RWPE1 (cell line): ENCODE results near the gene SV2C.

Experiments
- CTCF ChIA-PET: fragments of 350-600 bp; sonication (Branson Sonifier 250); formaldehyde crosslinking; extraction: SDS; loops from one replicate; lab custom pipeline; 2021; lab: Yijun Ruan, JAX
- POLR2A ChIA-PET: fragments of 400-600 bp; formaldehyde crosslinking; extraction: SDS; loops from one replicate; lab custom pipeline; 2020; ENCODE audit warnings: antibody characterized with exemption; ENCODE audit not compliant: low non-redundant PET; lab: Yijun Ruan, JAX
- DNase-seq: peaks from one replicate; pipeline ENCODE4 v3.0.0; 2012; ENCODE audit warnings: low spot score
- H3K27ac ChIP-seq: fragments of 450-650 bp; 2 replicates; pipeline ENCODE4 v1.5.1; 2017
- CTCF ChIP-seq: fragments of 450-650 bp; conservative IDR thresholded peaks from 2 replicates; pipeline ENCODE4 v1.5.1; 2017; ENCODE audit warnings: low read depth, mild to moderate bottlenecking

The SV2C gene

GRCh38 chr5:76271836-76272235, 188.7 kb downstream of the SV2C start:
- POLR2A ChIA-PET = no interaction called here
- CTCF ChIA-PET = interaction anchor here (0.8 kb wide), 1 partner anchor 261 kb away, joined by 6 read pairs; no protein-coding TSS in a partner anchor
- no peak overlapping the region for H3K27ac ChIP-seq
- TF ChIP-seq CTCF = no peak
- no peak for DNase-seq

GRCh38 chr5:76273206-76273885, 190.2 kb downstream of the SV2C start:
- TF ChIP-seq CTCF = no peak
- CTCF ChIA-PET = interaction anchor here (0.6 kb wide), 1 partner anchor 25 kb away, joined by 5 read pairs; no protein-coding TSS in a partner anchor
- DNase-seq = no peak
- POLR2A ChIA-PET = no interaction called here
- H3K27ac ChIP-seq = no peak overlapping the region

GRCh38 chr5:76274571-76274970, 191.4 kb downstream of the SV2C start:
- CTCF ChIA-PET = interaction anchor here (0.6 kb wide), 2 partner anchors 25 to 112 kb away, joined by 3 read pairs; no protein-coding TSS in a partner anchor
- POLR2A ChIA-PET = no interaction called here
- TF ChIP-seq CTCF = no peak
- no peak for DNase-seq
- no peak overlapping the region for H3K27ac ChIP-seq

- CTCF ChIA-PET = no interaction called here
- no peak for DNase-seq
- no peak overlapping the region for H3K27ac ChIP-seq
- TF ChIP-seq CTCF = no peak
- POLR2A ChIA-PET = no interaction called here
Measured at GRCh38 chr5:76277736-76278135, 194.6 kb downstream of the SV2C start.

- no peak for DNase-seq
- ChIA-PET CTCF (no interaction called here), POLR2A (no interaction called here)
- no peak for TF ChIP-seq CTCF
- H3K27ac ChIP-seq = no peak overlapping the region
Measured at GRCh38 chr5:76278261-76278789, 195.1 kb downstream of the SV2C start.

- no peak for TF ChIP-seq CTCF
- POLR2A ChIA-PET = no interaction called here
Measured at GRCh38 chr5:76280494-76280893, 197.3 kb downstream of the SV2C start.

More at GRCh38 chr5:76280494-76280893, 197.3 kb downstream of the SV2C start:
- CTCF ChIA-PET = no interaction called here
- no peak for DNase-seq
- no peak overlapping the region for H3K27ac ChIP-seq
